GM23338 (cell line): ENCODE measurements around the gene ZNF225. TPM values are rescaled to one million over a fixed set of nuclear protein-coding genes. Genes with fewer than 3 reads are reported as not detected.

Experiments
- ATAC-seq: fragments of 200-7000 bp; cut with Tn5 transposase; 3 replicates; pipeline ENCODE4 v1.9.1; 2020
- DNase-seq: peaks from one replicate; pipeline ENCODE4 v3.0.0-alpha.2; 2015; ENCODE audit warnings: low spot score
- H2AFZ ChIP-seq: fragments of 200-600 bp; sonication (generic); 2 replicates; pipeline ENCODE4 v1.8.0; 2016; ENCODE audit warnings: antibody characterized with exemption, mild to moderate bottlenecking, moderate library complexity
- H3F3A ChIP-seq: fragments of 200-600 bp; sonication (generic); replicated peaks from 2 replicates; pipeline ENCODE4 v1.8.0; 2017; ENCODE audit warnings: antibody characterized with exemption, mixed run types, low read depth
- H3K27ac ChIP-seq: fragments of 200-600 bp; sonication (generic); 2 replicates; pipeline ENCODE4 v1.6.1; 2016; ENCODE audit warnings: low read depth
- H3K27me3 ChIP-seq: fragments of 200-600 bp; sonication (generic); 2 replicates; pipeline ENCODE4 v1.8.0; 2016; ENCODE audit warnings: mild to moderate bottlenecking, mixed run types, moderate library complexity; ENCODE audit not compliant: insufficient read depth
- H3K36me3 ChIP-seq: fragments of 200-600 bp; sonication (generic); 2 replicates; pipeline ENCODE4 v1.8.0; 2016; ENCODE audit warnings: mild to moderate bottlenecking; ENCODE audit not compliant: insufficient read depth
- H3K4me1 ChIP-seq: fragments of 200-600 bp; sonication (generic); 2 replicates; pipeline ENCODE4 v1.8.0; 2016; ENCODE audit warnings: mild to moderate bottlenecking, moderate library complexity; ENCODE audit not compliant: insufficient read depth
- H3K4me2 ChIP-seq: fragments of 200-600 bp; sonication (generic); 2 replicates; pipeline ENCODE4 v1.7.1; 2017; ENCODE audit warnings: mixed run types
- H3K4me3 ChIP-seq: fragments of 200-600 bp; sonication (generic); 2 replicates; pipeline ENCODE4 v1.6.1; 2016; ENCODE audit warnings: mixed run types
- H3K79me2 ChIP-seq: fragments of 200-600 bp; sonication (generic); replicated peaks from 2 replicates; pipeline ENCODE4 v1.8.0; 2017; ENCODE audit warnings: mild to moderate bottlenecking; ENCODE audit not compliant: insufficient read depth
- H3K9me2 ChIP-seq: fragments of 200-600 bp; sonication (generic); 2 replicates; pipeline ENCODE4 v1.8.0; 2017; ENCODE audit not compliant: insufficient read depth
- H4K20me1 ChIP-seq: fragments of 200-600 bp; sonication (generic); replicated peaks from 2 replicates; pipeline ENCODE4 v1.8.0; 2017; ENCODE audit warnings: mild to moderate bottlenecking; ENCODE audit not compliant: insufficient read depth
- H3K27ac Mint-ChIP-seq: 2 replicates; pipeline ENCODE4 v1.8.0; 2020; ENCODE audit warnings: inconsistent platforms, mild to moderate bottlenecking, moderate library complexity, mixed read lengths
- H3K27me3 Mint-ChIP-seq: 3 replicates; pipeline ENCODE4 v1.8.0; 2022; ENCODE audit warnings: low read depth, mild to moderate bottlenecking, moderate library complexity, mixed read lengths, inconsistent platforms; ENCODE audit not compliant: insufficient read depth, poor library complexity
- H3K36me3 Mint-ChIP-seq: 3 replicates; pipeline ENCODE4 v1.8.0; 2021; ENCODE audit warnings: low read depth, mild to moderate bottlenecking, inconsistent platforms, moderate library complexity, mixed read lengths
- H3K4me1 Mint-ChIP-seq: 3 replicates; pipeline ENCODE4 v1.8.0; 2020; ENCODE audit warnings: mild to moderate bottlenecking, inconsistent platforms, mixed read lengths
- H3K4me3 Mint-ChIP-seq: 3 replicates; pipeline ENCODE4 v1.8.0; 2021; ENCODE audit warnings: moderate library complexity, mild to moderate bottlenecking, inconsistent platforms, mixed read lengths
- H3K9me3 Mint-ChIP-seq: 3 replicates; pipeline ENCODE4 v1.8.0; 2020; ENCODE audit warnings: moderate library complexity, mild to moderate bottlenecking, inconsistent platforms, mixed read lengths
- CREB1 ChIP-seq: fragments of 250-450 bp; sonication (Bioruptor Pico); IDR thresholded peaks from 2 replicates; pipeline ENCODE4 v1.5.0; 2020; ENCODE audit warnings: low read depth, mild to moderate bottlenecking, moderate library complexity
- EZH2phosphoT487 ChIP-seq: fragments of 200-600 bp; sonication (generic); IDR thresholded peaks from one replicate; pipeline ENCODE4 v1.8.1; 2018; ENCODE audit warnings: antibody characterized with exemption; ENCODE audit not compliant: unreplicated experiment
- JUNB ChIP-seq: IDR thresholded peaks from one replicate; pipeline ENCODE4 v1.6.1; 2016; ENCODE audit warnings: antibody characterized with exemption; ENCODE audit not compliant: unreplicated experiment
- NANOG ChIP-seq: IDR thresholded peaks from 2 replicates; pipeline ENCODE4 v1.6.1; 2016; ENCODE audit warnings: antibody characterized with exemption, borderline replicate concordance
- POLR2AphosphoS5 ChIP-seq: IDR thresholded peaks from 2 replicates; pipeline ENCODE4 v1.6.1; 2016; ENCODE audit warnings: antibody characterized with exemption, low read depth
- STAT1 ChIP-seq: IDR thresholded peaks from one replicate; pipeline ENCODE4 v1.6.1; 2016; ENCODE audit warnings: antibody characterized with exemption; ENCODE audit not compliant: unreplicated experiment
- ZNF114 ChIP-seq: fragments of 250-450 bp; sonication (Bioruptor Pico); IDR thresholded peaks from 2 replicates; pipeline ENCODE4 v1.5.0; 2020; ENCODE audit warnings: mild to moderate bottlenecking, moderate library complexity
- ZNF331 ChIP-seq: fragments of 250-450 bp; sonication (Bioruptor Pico); IDR thresholded peaks from 2 replicates; pipeline ENCODE4 v1.5.0; 2020; ENCODE audit warnings: low read depth, mild to moderate bottlenecking, moderate library complexity
- polyA plus RNA-seq: library from polyadenylated mRNA; unstranded; fragments of >200 nt; fragmentation: Nextera tagmentation; extraction: Ambion mirVana; gene quantifications from 2 replicates; pipeline ENCODE4 v1.2.1, GENCODE V29; 2016
- total RNA-seq: library from RNA; depleted of rRNA; stranded (reverse); fragments of >200 nt; shearing (Covaris generic); gene quantifications from 2 replicates; pipeline ENCODE4 v1.2.3, GENCODE V29; 2014
- TF ChIP-seq, protein P1 (sequence below), 2 experiments: fragments of 200-600 bp in 1 of 2; sonication (generic) in 1 of 2; conservative IDR thresholded peaks; 2 replicates each; pipeline versions ENCODE4 v1.5.1 to v1.6.1; 2016 to 2017; ENCODE audit warnings: antibody characterized with exemption in 2 of 2, low read depth in 2 of 2, mild to moderate bottlenecking in 2 of 2, moderate library complexity in 1 of 2
- TF ChIP-seq, protein P2 (sequence below): fragments of 250-450 bp; sonication (Bioruptor Pico); IDR thresholded peaks from 2 replicates; pipeline ENCODE4 v1.5.0; 2020; ENCODE audit warnings: mild to moderate bottlenecking, moderate library complexity
- TF ChIP-seq, protein P3 (sequence below): IDR thresholded peaks from one replicate; pipeline ENCODE4 v1.6.1; 2018; ENCODE audit warnings: antibody characterized with exemption; ENCODE audit not compliant: unreplicated experiment

ZNF225 gene
- total and polyA plus RNA-seq, 2 experiments from 2014 or later, result 1.8 to 4.8 TPM

DNA sequence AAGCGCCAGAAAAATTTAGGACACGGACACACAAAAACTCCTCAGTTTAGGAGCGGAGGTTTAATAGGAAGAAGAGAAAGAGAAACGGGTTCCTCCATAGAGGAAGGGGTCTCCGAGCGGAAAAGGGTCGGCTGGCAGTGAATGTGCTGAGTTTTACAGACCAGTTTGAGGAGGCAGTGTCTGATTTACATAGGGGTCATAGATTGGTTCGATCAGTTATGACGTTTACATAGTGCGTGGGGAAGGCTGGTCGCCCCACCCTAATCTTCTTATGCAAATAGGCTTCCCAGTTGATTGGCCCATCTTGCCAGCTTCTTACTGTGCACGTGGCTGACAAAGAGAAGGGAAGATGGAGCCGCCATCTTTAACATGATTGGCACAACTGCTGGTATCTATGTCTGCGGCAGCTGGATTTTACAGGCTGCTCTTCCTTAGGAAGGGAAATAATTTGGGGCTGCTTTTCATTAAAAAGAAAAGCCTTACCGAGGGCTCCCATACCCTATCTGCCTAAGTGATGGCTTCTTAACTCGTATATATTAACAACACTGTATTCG, 1.2 kb upstream of the ZNF225 start:
- Histone ChIP-seq H3K27me3 (no peaks in the 10 kb centered on the region), H3K79me2 (peaks cover 31% of the 10 kb centered on the region), H3K4me2 (peak overlapping the region; percentile 73), H3K27ac (peak overlapping the region; percentile 67), H3K9me2 (no peaks in the 10 kb centered on the region), H3K4me3 (peak overlapping the region; percentile 63), H3K4me1 (no peaks in the 10 kb centered on the region), H2AFZ (no peak overlapping the region), H4K20me1 (no peaks in the 10 kb centered on the region), H3K36me3 (peaks cover 15% of the 10 kb centered on the region), H3F3A (no peaks in the 10 kb centered on the region)
- Mint-ChIP-seq H3K4me1 (no peaks in the 10 kb centered on the region), H3K4me3 (peak overlapping the region; percentile 97), H3K27ac (peak overlapping the region; percentile 96), H3K27me3 (peaks cover 7% of the 10 kb centered on the region), H3K36me3 (peaks cover 54% of the 10 kb centered on the region), H3K9me3 (peaks cover 48% of the 10 kb centered on the region)
- TF ChIP-seq CREB1 (CRISPR knock-in tag) (peak; percentile 43; the same call in 1 of the 2 replicates), POLR2AphosphoS5 (peak; percentile 77), EZH2phosphoT487 (no peak)
- DNase-seq (peak; percentile 96), ATAC-seq (peak; percentile 70)

DNA sequence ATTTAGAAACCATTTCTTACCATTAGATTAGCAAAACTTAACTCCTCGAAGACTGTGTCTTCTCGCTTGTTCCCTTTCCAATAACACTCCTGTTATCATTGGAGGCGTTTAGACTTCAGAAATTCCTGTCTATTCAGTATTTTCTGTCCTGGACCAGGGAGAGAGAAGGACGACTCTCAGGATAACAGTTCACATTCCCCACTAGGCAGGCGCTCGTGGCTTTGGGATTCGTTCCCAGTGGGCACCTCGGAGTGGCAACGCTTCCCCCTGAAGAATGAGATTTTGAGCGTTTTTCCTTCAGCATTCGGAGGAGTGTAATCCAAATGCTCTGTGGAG, 429 bp upstream of the ZNF225 start:
- Histone ChIP-seq H4K20me1 (no peaks in the 10 kb centered on the region), H3K27me3 (no peaks in the 10 kb centered on the region), H3K27ac (peak overlapping the region; percentile 67), H3K4me3 (peak overlapping the region; percentile 63), H3K4me2 (peak overlapping the region; percentile 73), H2AFZ (no peak overlapping the region), H3F3A (no peaks in the 10 kb centered on the region), H3K9me2 (no peaks in the 10 kb centered on the region), H3K4me1 (no peaks in the 10 kb centered on the region), H3K79me2 (peaks cover 31% of the 10 kb centered on the region), H3K36me3 (peaks cover 8% of the 10 kb centered on the region)
- peak overlapping the region; percentile 96 for H3K27ac Mint-ChIP-seq
- H3K4me1 Mint-ChIP-seq, result no peaks in the 10 kb centered on the region
- peak overlapping the region; percentile 97 for H3K4me3 Mint-ChIP-seq
- peaks cover 4% of the 10 kb centered on the region for H3K27me3 Mint-ChIP-seq
- ATAC-seq (peak; percentile 4; the same call in 2 of the 3 replicates), DNase-seq (peak; percentile 2)
- H3K9me3 Mint-ChIP-seq, result peaks cover 41% of the 10 kb centered on the region
- H3K36me3 Mint-ChIP-seq, result peaks cover 50% of the 10 kb centered on the region
- TF ChIP-seq ZNF331 (CRISPR knock-in tag) (no peak), CREB1 (CRISPR knock-in tag) (no peak), EZH2phosphoT487 (no peak), ZNF114 (no peak), JUNB (no peak), NANOG (no peak), STAT1 (no peak)
- TF ChIP-seq, protein P1, sequence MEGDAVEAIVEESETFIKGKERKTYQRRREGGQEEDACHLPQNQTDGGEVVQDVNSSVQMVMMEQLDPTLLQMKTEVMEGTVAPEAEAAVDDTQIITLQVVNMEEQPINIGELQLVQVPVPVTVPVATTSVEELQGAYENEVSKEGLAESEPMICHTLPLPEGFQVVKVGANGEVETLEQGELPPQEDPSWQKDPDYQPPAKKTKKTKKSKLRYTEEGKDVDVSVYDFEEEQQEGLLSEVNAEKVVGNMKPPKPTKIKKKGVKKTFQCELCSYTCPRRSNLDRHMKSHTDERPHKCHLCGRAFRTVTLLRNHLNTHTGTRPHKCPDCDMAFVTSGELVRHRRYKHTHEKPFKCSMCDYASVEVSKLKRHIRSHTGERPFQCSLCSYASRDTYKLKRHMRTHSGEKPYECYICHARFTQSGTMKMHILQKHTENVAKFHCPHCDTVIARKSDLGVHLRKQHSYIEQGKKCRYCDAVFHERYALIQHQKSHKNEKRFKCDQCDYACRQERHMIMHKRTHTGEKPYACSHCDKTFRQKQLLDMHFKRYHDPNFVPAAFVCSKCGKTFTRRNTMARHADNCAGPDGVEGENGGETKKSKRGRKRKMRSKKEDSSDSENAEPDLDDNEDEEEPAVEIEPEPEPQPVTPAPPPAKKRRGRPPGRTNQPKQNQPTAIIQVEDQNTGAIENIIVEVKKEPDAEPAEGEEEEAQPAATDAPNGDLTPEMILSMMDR (conservative IDR thresholded peaks at IDR 0.05; ENCODE audit: low read depth in 2 of 2), result no peak
- TF ChIP-seq, protein P2, sequence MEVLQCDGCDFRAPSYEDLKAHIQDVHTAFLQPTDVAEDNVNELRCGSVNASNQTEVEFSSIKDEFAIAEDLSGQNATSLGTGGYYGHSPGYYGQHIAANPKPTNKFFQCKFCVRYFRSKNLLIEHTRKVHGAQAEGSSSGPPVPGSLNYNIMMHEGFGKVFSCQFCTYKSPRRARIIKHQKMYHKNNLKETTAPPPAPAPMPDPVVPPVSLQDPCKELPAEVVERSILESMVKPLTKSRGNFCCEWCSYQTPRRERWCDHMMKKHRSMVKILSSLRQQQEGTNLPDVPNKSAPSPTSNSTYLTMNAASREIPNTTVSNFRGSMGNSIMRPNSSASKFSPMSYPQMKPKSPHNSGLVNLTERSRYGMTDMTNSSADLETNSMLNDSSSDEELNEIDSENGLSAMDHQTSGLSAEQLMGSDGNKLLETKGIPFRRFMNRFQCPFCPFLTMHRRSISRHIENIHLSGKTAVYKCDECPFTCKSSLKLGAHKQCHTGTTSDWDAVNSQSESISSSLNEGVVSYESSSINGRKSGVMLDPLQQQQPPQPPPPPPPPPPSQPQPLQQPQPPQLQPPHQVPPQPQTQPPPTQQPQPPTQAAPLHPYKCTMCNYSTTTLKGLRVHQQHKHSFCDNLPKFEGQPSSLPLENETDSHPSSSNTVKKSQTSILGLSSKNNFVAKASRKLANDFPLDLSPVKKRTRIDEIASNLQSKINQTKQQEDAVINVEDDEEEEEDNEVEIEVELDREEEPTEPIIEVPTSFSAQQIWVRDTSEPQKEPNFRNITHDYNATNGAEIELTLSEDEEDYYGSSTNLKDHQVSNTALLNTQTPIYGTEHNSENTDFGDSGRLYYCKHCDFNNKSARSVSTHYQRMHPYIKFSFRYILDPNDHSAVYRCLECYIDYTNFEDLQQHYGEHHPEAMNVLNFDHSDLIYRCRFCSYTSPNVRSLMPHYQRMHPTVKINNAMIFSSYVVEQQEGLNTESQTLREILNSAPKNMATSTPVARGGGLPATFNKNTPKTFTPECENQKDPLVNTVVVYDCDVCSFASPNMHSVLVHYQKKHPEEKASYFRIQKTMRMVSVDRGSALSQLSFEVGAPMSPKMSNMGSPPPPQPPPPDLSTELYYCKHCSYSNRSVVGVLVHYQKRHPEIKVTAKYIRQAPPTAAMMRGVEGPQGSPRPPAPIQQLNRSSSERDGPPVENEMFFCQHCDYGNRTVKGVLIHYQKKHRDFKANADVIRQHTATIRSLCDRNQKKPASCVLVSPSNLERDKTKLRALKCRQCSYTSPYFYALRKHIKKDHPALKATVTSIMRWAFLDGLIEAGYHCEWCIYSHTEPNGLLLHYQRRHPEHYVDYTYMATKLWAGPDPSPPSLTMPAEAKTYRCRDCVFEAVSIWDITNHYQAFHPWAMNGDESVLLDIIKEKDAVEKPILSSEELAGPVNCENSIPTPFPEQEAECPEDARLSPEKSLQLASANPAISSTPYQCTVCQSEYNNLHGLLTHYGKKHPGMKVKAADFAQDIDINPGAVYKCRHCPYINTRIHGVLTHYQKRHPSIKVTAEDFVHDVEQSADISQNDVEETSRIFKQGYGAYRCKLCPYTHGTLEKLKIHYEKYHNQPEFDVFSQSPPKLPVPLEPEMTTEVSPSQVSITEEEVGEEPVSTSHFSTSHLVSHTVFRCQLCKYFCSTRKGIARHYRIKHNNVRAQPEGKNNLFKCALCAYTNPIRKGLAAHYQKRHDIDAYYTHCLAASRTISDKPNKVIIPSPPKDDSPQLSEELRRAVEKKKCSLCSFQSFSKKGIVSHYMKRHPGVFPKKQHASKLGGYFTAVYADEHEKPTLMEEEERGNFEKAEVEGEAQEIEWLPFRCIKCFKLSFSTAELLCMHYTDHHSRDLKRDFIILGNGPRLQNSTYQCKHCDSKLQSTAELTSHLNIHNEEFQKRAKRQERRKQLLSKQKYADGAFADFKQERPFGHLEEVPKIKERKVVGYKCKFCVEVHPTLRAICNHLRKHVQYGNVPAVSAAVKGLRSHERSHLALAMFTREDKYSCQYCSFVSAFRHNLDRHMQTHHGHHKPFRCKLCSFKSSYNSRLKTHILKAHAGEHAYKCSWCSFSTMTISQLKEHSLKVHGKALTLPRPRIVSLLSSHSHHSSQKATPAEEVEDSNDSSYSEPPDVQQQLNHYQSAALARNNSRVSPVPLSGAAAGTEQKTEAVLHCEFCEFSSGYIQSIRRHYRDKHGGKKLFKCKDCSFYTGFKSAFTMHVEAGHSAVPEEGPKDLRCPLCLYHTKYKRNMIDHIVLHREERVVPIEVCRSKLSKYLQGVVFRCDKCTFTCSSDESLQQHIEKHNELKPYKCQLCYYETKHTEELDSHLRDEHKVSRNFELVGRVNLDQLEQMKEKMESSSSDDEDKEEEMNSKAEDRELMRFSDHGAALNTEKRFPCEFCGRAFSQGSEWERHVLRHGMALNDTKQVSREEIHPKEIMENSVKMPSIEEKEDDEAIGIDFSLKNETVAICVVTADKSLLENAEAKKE (CRISPR knock-in tag), result no peak
- TF ChIP-seq, protein P3, sequence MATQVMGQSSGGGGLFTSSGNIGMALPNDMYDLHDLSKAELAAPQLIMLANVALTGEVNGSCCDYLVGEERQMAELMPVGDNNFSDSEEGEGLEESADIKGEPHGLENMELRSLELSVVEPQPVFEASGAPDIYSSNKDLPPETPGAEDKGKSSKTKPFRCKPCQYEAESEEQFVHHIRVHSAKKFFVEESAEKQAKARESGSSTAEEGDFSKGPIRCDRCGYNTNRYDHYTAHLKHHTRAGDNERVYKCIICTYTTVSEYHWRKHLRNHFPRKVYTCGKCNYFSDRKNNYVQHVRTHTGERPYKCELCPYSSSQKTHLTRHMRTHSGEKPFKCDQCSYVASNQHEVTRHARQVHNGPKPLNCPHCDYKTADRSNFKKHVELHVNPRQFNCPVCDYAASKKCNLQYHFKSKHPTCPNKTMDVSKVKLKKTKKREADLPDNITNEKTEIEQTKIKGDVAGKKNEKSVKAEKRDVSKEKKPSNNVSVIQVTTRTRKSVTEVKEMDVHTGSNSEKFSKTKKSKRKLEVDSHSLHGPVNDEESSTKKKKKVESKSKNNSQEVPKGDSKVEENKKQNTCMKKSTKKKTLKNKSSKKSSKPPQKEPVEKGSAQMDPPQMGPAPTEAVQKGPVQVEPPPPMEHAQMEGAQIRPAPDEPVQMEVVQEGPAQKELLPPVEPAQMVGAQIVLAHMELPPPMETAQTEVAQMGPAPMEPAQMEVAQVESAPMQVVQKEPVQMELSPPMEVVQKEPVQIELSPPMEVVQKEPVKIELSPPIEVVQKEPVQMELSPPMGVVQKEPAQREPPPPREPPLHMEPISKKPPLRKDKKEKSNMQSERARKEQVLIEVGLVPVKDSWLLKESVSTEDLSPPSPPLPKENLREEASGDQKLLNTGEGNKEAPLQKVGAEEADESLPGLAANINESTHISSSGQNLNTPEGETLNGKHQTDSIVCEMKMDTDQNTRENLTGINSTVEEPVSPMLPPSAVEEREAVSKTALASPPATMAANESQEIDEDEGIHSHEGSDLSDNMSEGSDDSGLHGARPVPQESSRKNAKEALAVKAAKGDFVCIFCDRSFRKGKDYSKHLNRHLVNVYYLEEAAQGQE, result no peak
